Brain pericyte (primary cell): Measurements from ENCODE around the gene KLRF2.

Experiments
- DNase-seq: peaks from one replicate; pipeline ENCODE4 v3.0.0-alpha.2; 2012; ENCODE audit warnings: low read depth, low spot score

KLRF2 gene

DNA sequence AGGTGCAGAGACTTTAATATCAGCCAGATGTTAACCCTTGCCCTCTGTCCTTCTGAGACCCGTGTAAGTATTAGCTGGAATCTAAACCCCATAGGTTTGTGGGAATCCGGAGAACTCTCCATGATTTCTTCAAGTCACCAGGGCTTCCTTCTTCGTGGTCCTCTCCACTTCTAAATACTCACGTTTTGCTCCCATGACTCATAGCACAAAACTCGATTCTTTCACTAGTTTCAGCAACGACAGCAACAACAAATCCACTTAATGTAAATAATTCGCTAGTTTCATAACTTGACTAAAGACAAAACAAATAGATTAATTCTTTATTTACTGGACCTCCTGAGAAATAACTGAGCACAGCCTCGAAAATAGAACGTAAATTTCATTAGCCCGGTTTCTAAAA is 55.3 kb downstream of the KLRF2 start:
- DNase-seq: no peak

DNA sequence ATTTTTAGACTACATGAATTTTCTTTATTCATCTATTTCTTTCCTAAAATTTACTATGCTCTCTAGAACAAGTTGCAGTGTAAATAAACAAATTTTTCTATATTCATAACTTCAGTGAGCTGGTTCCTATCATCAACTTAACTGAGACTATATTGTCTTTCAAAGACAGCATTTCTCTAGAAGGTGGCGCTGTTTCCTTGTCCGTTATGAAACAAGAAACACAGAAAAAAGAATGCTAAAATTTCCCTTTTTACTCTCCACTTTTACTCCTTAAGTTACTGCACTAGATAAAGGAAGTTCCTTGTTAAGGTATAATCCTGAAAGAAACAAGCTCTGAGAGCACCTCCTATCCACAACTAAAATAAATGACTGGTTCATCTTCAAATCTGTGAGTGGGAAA is 59.1 kb downstream of the KLRF2 start:
- no peak for DNase-seq

DNA sequence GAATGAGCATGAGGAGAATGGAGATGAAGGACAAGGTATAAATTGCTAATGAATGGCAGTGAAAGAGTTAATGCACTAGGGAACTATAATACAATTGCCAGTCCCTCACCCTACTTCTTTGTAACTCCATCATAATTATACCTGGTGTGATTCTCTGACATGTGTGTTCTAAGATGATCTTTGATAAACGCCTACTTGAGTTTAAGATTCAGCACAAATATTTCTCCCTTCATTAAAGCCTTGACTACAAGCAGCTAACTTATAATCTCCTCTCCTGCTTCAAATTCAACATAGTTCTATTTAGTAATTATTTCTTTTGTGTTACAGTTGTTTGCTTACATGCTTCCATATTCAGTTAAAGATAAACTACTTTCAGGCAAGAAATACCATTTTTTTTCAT is 60.5 kb downstream of the KLRF2 start:
- DNase-seq: no peak

DNA sequence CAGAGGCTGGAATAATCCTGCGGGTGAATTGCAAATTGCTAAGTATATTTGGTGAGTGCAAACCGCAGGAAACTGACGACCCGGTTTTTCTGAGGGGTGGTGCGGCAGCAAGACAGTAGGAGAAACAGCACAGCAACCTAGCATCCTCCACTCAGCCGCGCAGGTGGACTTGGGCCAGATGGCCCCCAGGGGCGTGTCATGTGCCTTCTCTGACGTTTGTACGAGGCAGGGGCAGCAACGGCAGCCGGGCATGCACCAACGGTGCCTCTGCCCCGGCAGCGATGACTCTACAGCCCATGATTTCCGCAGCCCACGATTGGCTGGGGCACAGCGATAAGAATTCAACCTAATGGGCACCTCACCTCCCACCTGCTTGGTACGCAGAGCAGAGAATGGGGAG is 62.0 kb downstream of the KLRF2 start:
- no peak for DNase-seq

- DNase-seq: no peak
Observed at GRCh38 chr12:9944391-9944790, 63.1 kb downstream of the KLRF2 start.
